ENCODE results near the gene COL23A1. TPM values are rescaled to one million over a fixed set of nuclear protein-coding genes. Genes with fewer than 3 reads are reported as not detected.
"Not testable (repeated sequence)": the region's sequence is repeated elsewhere in the genome, so short reads cannot be mapped to it uniquely, and the experiment has no call there.

The COL23A1 gene
- total RNA-seq, 2 donors from 2014 or later, result 0.44 to 0.86 TPM

DNA sequence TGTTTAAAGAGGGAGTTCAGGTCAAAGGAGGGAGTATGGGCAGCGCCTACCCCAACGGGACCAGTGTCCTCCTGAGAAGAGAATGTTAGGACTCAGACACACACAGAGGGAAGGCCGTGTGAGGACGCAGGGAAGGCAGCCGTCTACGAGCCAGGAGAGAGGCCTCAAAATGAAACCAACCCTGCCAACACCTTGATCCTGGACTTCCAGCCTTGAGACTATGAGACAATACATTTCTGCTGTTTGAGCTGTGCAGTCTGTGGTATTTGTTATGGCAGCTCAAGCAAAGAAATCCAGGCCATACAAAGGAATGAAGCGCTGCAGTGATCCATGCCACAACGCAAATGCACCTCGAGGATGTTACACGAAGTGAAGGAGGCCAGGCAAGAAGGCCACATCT lies 97.9 kb downstream of the COL23A1 start:
- ATAC-seq (replicated peaks in 1 of 2) (no peak), DNase-seq (no peak)
- Mint-ChIP-seq H3K4me3 (no peak overlapping the region), H3K4me1 (ENCODE audit: low read depth) (no peaks in the 10 kb centered on the region), H3K27ac (no peak overlapping the region), H3K27me3 (ENCODE audit: low read depth) (no peaks in the 10 kb centered on the region), H3K36me3 (ENCODE audit: insufficient read depth in 2 of 2) (peaks cover 0 to 2% of the 10 kb centered on the region in 2 donors), H3K9me3 (no peaks in the 10 kb centered on the region)

DNA sequence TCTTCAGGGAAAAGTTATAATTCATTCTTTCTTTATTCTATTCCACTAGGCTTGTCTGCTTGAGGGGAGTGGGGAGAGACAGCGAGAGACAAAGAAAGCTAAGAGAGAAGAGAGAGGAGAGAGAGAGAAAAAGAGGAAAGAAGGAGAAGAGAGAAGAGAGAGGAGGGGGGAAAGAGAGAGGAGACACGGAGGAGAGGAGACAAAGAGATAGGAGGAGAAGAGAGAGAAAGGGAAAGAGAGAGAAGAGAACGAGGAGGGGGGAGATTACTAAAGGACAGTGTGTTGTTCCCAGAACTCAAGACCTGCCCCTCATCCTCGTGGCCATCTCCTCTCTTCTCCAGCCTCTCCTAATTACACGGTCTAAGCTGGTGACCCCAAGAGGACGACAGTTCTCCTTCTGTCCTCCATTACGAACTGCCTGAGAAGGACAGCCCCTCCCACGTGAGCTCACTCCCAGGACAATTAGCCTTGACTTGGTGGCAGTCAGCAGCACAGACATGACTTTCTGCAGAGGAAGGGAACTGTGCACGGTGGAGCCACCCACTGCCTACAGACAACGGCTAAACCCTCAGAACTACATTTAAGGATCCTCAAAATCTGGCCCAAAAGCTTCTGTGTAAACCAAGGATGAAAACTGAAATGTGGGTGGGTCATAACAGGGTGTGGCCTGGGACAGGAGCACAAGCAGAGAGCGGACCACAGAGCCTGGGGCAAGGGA lies 99.1 kb downstream of the COL23A1 start:
- H3K36me3 Mint-ChIP-seq (ENCODE audit: insufficient read depth in 2 of 2), result peaks cover 0 to 2% of the 10 kb centered on the region in 2 donors
- H3K4me1 Mint-ChIP-seq (ENCODE audit: low read depth), result no peaks in the 10 kb centered on the region
- no peaks in the 10 kb centered on the region for H3K27me3 Mint-ChIP-seq (ENCODE audit: low read depth)
- DNase-seq (no peak), ATAC-seq (replicated peaks in 1 of 2) (no peak)
- H3K27ac Mint-ChIP-seq, result no peak overlapping the region
- no peak overlapping the region for H3K4me3 Mint-ChIP-seq
- H3K9me3 Mint-ChIP-seq, result no peaks in the 10 kb centered on the region

DNA sequence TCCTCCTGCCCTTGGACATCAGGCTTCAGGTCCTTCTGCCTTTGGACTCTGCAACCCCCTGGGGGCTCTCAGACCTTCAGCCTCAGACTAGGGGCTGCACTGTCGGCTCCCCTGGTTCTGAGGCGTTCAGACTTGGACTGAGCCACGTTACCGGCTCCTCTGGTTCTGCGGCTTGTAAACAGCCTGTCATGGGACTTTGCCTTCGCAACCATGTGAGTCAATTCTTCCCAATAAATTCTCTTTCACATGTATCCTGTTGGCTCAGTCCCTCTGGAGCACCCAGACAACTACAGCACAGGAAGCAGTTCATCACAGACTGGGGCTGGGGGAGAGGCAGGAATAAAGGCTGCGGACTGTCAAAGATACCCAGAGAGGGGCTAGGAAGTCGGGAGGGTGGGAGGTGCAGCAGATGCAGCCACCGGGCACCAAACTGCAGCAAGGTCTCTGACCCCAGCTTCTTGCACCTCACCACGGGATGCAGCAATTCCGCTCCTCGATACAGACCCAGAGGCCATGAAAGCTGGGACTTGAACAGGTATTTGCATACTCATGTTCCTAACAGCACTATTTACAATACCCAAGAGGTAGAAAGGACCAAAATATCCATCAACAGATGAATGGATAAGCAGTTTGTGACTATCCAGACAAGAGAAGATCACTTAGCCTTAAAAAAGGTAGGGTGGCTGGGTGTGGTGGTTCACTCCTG lies 100.8 kb downstream of the COL23A1 start:
- ATAC-seq (replicated peaks in 1 of 2), result no peak
- Mint-ChIP-seq H3K36me3 (ENCODE audit: insufficient read depth in 2 of 2) (peaks cover 0 to 2% of the 10 kb centered on the region in 2 donors), H3K4me1 (ENCODE audit: low read depth) (no peaks in the 10 kb centered on the region), H3K27me3 (ENCODE audit: low read depth) (no peaks in the 10 kb centered on the region), H3K9me3 (no peaks in the 10 kb centered on the region), H3K4me3 (no peak overlapping the region), H3K27ac (no peak overlapping the region)
- DNase-seq, result no peak

DNA sequence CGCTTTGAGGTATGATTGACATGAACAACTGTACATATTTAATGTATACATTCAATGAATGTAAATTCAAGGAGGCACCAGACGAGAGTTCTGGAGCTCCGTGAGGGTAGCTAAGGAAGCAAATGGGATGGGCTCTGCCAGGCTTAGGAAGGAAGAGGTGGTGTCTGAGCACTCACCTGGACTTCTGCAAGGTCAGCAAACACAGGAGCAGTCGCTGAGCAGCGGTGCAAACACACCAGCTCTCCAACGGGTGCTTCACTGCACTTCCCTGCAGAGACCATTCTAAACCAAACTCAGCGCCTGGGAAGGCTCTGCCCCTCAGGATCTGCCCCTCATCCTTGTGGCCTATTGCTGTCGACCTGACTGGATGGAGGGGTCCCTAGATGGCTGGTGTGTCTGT lies 101.5 kb downstream of the COL23A1 start:
- Mint-ChIP-seq H3K9me3 (peaks cover 0 to under 1% of the 10 kb centered on the region in 2 donors), H3K36me3 (ENCODE audit: insufficient read depth in 2 of 2) (peaks cover 0 to 2% of the 10 kb centered on the region in 2 donors), H3K4me3 (no peak overlapping the region), H3K27ac (no peak overlapping the region), H3K4me1 (ENCODE audit: low read depth) (peaks cover 3% of the 10 kb centered on the region), H3K27me3 (ENCODE audit: low read depth) (no peaks in the 10 kb centered on the region)
- DNase-seq, result no peak
- ATAC-seq (replicated peaks in 1 of 2), result no peak

DNA sequence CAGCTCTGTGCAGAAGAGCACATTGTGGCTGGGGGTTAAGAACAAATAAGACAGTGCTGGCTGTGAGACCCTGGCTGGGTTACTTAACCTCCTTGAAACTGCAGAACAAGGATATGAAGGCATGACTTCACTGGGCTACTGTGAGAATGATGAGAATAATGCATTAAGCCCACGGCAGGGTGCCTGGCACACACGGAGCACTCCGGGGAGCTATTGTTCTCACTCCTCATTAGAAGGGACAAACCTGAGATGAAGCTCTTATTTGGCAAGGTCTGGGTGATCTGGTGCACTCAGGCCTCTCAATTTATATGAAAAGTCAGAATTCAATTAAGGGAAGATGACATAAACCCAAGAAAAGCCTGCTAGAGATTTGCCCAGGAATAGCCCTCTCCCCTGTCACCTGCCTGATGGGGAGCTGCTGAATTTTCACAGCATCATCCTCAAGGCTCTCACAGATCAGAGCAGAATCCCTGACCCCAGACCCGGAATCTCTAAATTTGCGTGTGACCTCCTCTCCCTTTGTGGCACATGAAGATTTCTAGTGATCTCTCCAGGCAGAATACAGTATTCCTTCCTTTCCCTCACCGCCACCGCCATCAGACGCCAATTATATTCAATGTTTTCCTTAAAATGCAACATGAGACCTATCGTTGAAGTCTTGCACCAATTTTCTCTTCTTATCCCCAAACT lies 102.1 kb downstream of the COL23A1 start:
- Mint-ChIP-seq H3K4me3 (no peak overlapping the region), H3K36me3 (ENCODE audit: insufficient read depth in 2 of 2) (peaks cover 0 to 3% of the 10 kb centered on the region in 2 donors), H3K27me3 (ENCODE audit: low read depth) (no peaks in the 10 kb centered on the region), H3K4me1 (ENCODE audit: low read depth) (peaks cover 6% of the 10 kb centered on the region), H3K9me3 (peaks cover 0 to 2% of the 10 kb centered on the region in 2 donors), H3K27ac (no peak overlapping the region)
- no peak for DNase-seq
- no peak for ATAC-seq (replicated peaks in 1 of 2)

DNA sequence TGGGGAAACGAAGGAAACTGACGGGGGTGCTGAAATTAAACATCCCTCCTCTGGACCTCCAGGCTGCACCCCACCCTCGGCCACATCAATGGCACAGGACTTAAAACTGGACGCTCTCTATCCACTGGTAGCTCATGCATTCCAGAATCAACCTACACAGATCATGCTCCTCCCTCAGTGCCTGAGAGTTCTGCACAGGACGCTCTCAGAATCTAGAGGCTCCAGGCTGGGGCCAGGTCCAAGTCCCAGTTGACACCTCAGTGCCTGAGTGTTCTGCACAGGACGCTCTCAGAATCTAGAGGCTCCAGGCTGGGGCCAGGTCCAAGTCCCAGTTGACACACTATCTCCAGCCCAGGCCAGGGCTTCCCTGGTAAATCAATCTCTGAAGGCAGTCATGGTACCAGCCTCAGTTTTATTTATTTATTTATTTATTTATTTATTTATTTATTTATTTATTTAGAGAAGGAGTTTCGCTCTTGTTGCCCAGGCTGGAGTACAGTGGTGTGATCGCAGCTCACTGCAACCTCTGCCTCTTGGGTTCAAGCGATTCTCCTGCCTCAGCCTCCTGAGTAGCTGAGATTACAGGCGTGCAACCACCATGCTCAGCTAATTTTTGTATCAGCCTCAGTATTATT lies 103.2 kb downstream of the COL23A1 start:
- H3K9me3 Mint-ChIP-seq; H3K4me1 Mint-ChIP-seq (ENCODE audit: low read depth); DNase-seq; H3K27ac Mint-ChIP-seq; ATAC-seq (replicated peaks in 1 of 2); H3K4me3 Mint-ChIP-seq; H3K27me3 Mint-ChIP-seq (ENCODE audit: low read depth); H3K36me3 Mint-ChIP-seq (ENCODE audit: insufficient read depth in 2 of 2): not testable (repeated sequence)

DNA sequence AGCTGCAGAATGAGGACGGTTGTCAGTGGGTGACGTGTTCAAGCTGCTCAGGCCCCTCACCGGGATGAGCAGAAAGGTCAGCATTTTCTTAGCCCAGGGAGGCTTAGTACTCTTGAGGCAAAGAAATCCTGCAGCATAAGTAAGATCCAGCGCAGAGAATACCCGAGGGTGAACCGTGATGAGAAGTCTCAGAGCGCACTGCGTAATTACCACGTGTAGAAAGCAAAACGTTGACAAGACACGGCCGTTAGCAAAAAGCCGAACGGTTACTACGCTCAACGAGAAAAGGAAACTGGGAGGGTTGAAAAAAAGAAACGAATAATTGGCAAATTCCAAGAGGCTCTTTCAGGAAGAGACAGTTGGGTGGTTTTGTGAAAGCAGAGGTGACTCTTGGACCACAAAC lies 104.0 kb downstream of the COL23A1 start:
- ATAC-seq (replicated peaks in 1 of 2) (no peak), DNase-seq (no peak)
- H3K27me3 Mint-ChIP-seq (ENCODE audit: low read depth), result no peaks in the 10 kb centered on the region
- peaks cover 6% of the 10 kb centered on the region for H3K4me1 Mint-ChIP-seq (ENCODE audit: low read depth)
- H3K36me3 Mint-ChIP-seq (ENCODE audit: insufficient read depth in 2 of 2), result peaks cover 0 to 3% of the 10 kb centered on the region in 2 donors
- H3K9me3 Mint-ChIP-seq, result peaks cover 0 to 2% of the 10 kb centered on the region in 2 donors
- H3K27ac Mint-ChIP-seq, result no peak overlapping the region
- H3K4me3 Mint-ChIP-seq, result no peak overlapping the region

DNA sequence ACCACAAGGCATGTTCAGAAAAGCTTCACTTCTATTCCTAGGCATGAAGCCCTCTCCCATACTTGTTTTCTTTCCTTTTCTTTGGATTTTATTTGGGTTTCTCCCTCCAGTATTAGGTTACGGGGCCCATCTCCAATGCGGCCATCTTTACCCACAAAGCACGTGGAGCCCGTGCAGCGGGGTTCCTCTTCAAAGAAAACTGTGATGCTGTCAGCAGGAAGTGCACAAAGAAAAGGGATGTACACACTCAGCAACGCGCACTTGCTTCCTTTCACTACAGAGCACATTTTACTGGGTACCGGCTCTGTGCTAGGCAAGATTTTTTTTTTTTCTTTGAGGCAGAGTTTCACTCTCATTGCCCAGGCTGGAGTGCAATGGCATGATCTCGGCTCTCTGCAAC lies 106.6 kb downstream of the COL23A1 start:
- peaks cover 6% of the 10 kb centered on the region for H3K4me1 Mint-ChIP-seq (ENCODE audit: low read depth)
- DNase-seq, result peak; percentile 24 to 36

DNA sequence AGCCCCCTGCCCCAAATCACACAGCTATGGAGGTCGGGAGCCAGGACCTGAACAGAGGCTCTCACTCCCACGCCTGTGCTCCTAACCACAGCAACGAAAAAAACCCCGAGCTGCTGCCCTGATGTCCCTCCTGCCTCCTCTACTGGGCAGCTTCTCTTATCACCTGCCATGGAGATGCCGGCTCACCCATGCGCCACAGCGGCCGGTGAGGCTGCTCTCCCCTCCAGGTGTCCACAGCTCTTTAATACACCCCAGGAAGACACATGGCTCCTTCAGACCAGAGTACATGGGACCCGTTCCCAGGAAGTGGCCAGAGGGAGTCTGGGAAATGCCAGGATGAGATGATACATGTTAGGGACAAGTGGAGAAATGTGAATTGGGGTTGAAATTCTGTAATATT lies 110.9 kb downstream of the COL23A1 start:
- Mint-ChIP-seq H3K9me3 (peaks cover 0 to 2% of the 10 kb centered on the region in 2 donors), H3K4me3 (no peak overlapping the region)

More for the DNA sequence above, 106.6 kb downstream of the COL23A1 start:
- ATAC-seq (replicated peaks in 1 of 2), result peak; percentile 58 to 84
- Mint-ChIP-seq H3K27ac (no peak overlapping the region), H3K27me3 (ENCODE audit: low read depth) (no peaks in the 10 kb centered on the region), H3K4me3 (peak overlapping the region; percentile 70 to 76), H3K36me3 (ENCODE audit: insufficient read depth in 2 of 2) (peaks cover 0 to 2% of the 10 kb centered on the region in 2 donors), H3K9me3 (peaks cover 0 to 2% of the 10 kb centered on the region in 2 donors)

DNA sequence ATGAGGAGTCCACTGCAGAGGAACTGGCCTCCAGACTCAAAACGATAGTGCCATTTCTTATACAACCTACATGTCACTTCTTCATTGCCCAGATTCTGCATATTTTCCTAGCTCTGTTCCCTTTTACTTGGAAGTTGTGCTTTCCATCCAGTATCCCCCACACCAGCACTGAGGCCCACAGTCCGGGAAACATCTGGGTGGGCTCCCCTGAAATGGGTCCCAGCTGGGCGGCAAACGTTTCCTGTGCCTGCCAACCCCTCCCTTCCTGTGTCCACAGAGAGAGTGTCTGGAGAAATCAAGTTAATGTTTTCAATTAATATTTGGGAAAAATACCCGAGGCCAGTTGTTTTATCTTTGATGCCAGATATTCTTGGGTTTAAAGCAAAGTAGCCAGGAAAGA lies 111.8 kb downstream of the COL23A1 start:
- ATAC-seq (replicated peaks in 1 of 2) (no peak), DNase-seq (no peak)
- Mint-ChIP-seq H3K27me3 (ENCODE audit: low read depth) (no peaks in the 10 kb centered on the region), H3K36me3 (ENCODE audit: insufficient read depth in 2 of 2) (no peaks in the 10 kb centered on the region), H3K27ac (no peak overlapping the region), H3K4me1 (ENCODE audit: low read depth) (no peaks in the 10 kb centered on the region), H3K4me3 (no peak overlapping the region), H3K9me3 (no peaks in the 10 kb centered on the region)

More for the DNA sequence above, 110.9 kb downstream of the COL23A1 start:
- no peaks in the 10 kb centered on the region for H3K27me3 Mint-ChIP-seq (ENCODE audit: low read depth)
- DNase-seq (no peak), ATAC-seq (replicated peaks in 1 of 2) (no peak)
- peaks cover 6% of the 10 kb centered on the region for H3K4me1 Mint-ChIP-seq (ENCODE audit: low read depth)
- no peak overlapping the region for H3K27ac Mint-ChIP-seq
- peaks cover 0 to 2% of the 10 kb centered on the region in 2 donors for H3K36me3 Mint-ChIP-seq (ENCODE audit: insufficient read depth in 2 of 2)

DNA sequence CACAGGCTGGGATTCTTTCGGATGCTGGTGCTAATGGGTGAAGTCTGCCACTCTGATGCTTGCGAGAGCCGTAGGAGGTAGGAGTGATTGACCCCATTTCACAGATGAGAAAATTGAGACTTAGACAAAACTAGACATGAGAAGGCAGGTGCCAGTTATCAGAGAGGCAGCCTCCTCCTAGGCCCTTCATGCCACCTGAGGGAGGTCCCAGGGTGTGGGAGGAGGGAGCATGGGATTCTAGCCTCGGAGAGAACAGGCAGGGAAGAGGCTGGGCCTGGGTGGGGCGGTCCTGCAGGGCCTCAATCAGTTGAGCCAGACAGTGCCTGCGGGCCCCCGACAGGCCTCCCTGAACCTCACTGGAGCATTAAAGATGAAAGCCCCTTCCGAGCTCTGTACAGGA lies 112.4 kb downstream of the COL23A1 start:
- no peaks in the 10 kb centered on the region for H3K36me3 Mint-ChIP-seq (ENCODE audit: insufficient read depth in 2 of 2)
- DNase-seq, result no peak

DNA sequence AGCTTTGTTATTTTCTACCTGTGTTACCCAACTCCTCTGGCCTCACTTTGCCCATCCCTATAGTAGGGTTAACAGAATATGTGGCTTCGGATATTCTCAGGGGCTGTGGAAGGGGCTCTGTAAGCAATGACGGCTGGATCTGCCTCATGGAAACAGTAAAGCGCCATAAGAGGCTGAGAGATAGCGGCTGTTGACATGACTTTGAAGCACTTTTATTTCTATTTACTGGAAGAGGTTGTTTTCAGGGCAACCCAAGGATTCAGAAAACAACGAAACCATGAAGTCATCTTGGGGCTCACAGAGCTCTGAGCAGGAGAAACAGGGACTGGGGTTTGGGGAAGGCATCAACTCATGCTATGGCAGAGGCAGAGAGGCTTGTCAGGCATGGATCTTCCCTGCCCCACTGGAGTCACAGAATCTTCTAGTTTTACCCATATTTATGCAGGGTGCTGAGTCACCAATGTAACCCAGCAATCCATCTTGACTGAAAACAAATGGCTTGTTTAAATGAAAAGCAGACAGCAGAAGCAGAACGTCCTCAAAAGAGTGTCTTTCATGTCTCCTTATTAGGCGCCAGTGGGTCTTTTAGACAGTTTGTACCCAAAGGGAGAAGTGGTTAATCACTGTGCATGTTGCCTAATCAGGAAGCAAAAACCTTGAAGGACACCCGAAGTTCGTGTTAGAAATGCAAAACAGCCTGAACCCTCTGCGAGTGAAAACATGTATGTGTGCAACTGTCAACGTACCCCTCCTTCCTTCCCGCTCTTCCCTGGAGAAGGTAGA lies 113.0 kb downstream of the COL23A1 start:
- no peaks in the 10 kb centered on the region for H3K4me1 Mint-ChIP-seq (ENCODE audit: low read depth)
- H3K36me3 Mint-ChIP-seq (ENCODE audit: insufficient read depth in 2 of 2), result no peaks in the 10 kb centered on the region
- H3K9me3 Mint-ChIP-seq, result no peaks in the 10 kb centered on the region
- H3K27me3 Mint-ChIP-seq (ENCODE audit: low read depth), result no peaks in the 10 kb centered on the region
- H3K27ac Mint-ChIP-seq, result peak overlapping the region; percentile 37
- ATAC-seq (replicated peaks in 1 of 2) (no peak), DNase-seq (no peak)
- no peak overlapping the region for H3K4me3 Mint-ChIP-seq

More for the DNA sequence above, 112.4 kb downstream of the COL23A1 start:
- no peaks in the 10 kb centered on the region for H3K27me3 Mint-ChIP-seq (ENCODE audit: low read depth)
- H3K4me3 Mint-ChIP-seq, result no peak overlapping the region
- H3K27ac Mint-ChIP-seq, result no peak overlapping the region
- no peaks in the 10 kb centered on the region for H3K9me3 Mint-ChIP-seq
- H3K4me1 Mint-ChIP-seq (ENCODE audit: low read depth), result no peaks in the 10 kb centered on the region
- ATAC-seq (replicated peaks in 1 of 2), result no peak
